Mammary epithelial cell (primary cell): ENCODE data around the gene PUDP.

ENCODE experiments used
- CTCF ChIP-seq, 2 donors: IDR thresholded peaks in 1 of 2; conservative IDR thresholded peaks in 1 of 2; 2 replicates each; pipeline ENCODE4 v1.5.1; 2011 to 2012; ENCODE audit warnings: inconsistent platforms in 2 of 2, low read length in 2 of 2, mild to moderate bottlenecking in 2 of 2, control low read depth in 1 of 2, low read depth in 1 of 2; ENCODE audit not compliant: insufficient read depth in 1 of 2; ENCODE audit errors: extremely low read depth in 1 of 2
- EZH2 ChIP-seq: IDR thresholded peaks from 2 replicates; pipeline ENCODE4 v1.6.1; 2012; ENCODE audit warnings: low read length, inconsistent platforms, borderline replicate concordance

GRCh38 chrX:7168371-7168770 lies 20.4 kb upstream of the PUDP start:
- TF ChIP-seq CTCF (conservative IDR thresholded peaks at IDR 0.05 in 1 of 2, IDR thresholded peaks at IDR 0.05 in 1 of 2; ENCODE audit: extremely low read depth in 1 of 2, insufficient read depth in 1 of 2, low read depth in 1 of 2, low read length in 2 of 2), result no peak
- no peak for TF ChIP-seq EZH2
